Cortex of kidney (tissue), 1 donor: ENCODE measurements around the gene NKAP.
"Not testable (repeated sequence)": the region's sequence is repeated elsewhere in the genome, so short reads cannot be mapped to it uniquely, and the experiment has no call there.

ENCODE experiments used
- DNase-seq: peaks from one replicate; lab custom pipeline; 2025; lab: John Stamatoyannopoulos, UW

The NKAP gene

DNA sequence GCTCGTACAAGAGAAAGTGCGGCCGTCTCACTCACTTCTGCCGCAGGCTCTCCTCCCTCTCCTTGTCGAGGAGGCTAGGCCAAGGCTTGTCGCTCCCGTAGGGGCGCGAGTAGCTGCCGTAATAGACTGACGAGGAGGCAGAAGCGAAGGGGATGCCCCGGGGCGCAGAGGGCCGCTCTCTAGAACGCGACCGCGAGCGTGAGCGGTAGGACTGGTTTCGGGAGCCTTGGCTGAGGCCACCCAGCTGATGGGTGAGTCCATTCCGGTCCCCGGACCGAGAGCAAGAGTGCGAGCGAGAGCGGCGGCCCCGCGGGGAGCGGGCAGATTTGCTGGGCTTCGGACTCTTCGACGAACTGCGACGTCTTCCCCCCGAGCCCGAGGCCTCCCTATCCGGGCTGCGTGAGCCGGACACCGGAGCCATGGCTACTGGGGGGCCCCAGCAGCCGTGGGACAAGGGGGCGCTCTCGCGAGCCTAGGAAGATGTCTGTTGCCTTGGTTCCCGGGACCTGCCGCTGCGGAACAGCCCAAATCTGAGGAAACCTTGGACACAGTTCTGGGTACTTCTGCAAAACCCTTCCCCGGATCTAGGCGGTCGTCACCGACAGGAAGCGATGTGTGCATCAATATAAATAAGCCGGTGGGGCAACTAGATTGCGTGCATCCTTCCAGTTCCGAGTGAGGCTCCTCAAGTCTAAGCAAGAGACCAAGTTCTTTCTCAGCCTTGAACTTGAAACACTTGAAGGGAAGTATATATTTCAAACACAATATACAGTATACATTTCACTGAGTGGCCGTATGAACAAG is at the start of gene NKAP:
TSS of gene NKAP (minus strand) at position 567 of the 804 bp plus-strand sequence. CDS start at position 421, 146 bp downstream.
- DNase-seq, result peak; percentile 6

DNA sequence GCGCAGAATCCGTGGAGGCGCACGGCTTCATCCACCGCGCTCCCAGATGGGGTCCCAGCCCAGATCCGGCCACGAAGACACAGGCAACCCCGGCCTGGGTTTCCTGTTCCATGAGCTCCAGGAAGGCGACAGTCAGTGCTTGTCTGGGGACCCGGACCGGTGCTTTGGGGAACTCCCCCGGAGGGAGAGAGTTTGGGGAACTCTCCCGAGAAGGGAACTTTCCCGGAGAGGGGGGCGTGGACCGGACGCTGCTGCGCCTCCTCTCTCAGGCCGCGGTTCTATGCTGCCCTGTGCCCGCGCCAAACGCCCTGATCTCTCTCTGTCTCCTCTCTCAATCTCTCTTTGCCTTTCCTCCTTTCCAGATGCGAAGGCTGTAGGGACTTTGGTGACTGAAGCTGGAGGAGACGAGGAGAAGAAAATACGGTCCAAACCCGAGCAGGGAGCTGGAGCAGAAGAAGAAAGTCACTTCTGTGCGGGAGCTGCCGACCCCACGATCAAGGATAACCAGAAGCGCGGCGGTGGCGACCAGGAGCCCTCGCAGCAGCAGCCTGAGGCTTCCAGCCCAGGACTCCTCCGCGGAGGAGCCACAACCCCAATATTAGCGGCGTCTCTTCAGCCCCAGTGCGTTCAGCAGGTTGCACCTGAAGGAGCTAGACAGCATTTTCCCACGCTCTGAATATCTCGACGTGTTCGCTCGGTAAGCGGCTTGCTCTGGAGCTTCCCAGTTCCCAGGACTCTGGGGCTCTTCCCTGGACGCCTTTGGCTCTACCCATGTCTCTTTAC is 47.6 kb upstream of the NKAP start:
- no peak for DNase-seq

DNA sequence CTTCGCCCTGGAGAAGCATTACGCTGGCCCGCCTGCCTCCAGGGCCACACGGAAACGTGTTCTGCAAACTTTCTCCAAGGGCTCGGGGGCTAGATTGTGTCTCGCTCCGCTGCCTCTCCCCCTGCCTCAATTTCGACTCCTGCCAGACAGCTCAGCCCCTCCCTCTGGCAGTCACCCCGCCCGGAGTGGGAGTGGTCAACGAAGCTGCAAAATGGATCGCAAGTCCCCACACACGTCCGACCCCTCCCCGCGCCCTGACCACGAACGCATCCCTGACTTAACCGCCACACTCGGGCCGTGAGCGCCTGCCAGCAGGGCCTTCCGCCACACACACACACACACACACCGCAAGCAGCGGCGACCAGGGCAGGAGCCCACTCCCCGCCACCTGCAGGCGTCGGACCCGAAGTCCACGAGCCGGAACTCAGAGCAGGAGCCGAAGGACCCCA is 47.0 kb upstream of the NKAP start:
- no peak for DNase-seq

DNA sequence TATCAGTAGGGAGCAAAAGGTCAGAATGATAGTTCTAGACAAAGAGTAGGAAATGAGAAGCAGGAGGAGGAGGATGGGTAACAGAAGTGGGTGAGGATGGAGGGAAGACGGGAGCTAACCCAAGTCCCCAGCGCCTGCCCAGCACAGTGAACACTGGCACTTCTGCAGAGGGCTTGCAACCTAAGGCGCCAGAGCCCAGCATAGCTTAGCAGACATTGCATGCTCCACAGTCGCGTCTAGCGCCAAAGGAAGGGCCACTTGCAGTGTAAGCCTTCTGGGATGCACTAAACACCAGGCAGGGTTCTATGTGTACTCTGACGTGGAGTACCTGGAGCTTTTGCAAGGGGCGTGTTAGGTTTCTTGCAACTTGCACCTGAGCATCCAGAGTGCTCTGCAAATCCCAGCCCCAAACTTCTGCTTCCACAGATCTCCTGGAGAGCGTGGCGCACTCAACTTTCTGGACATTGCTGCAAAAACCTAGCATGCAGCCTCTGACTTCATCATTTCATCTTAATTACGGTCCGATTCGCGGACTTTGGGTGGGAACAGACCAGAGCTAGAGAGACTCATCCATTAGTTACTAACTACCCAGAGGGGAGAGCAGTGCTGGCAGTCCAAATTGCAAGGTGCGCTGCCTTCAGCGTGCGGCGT is 46.5 kb upstream of the NKAP start:
- no peak for DNase-seq

DNA sequence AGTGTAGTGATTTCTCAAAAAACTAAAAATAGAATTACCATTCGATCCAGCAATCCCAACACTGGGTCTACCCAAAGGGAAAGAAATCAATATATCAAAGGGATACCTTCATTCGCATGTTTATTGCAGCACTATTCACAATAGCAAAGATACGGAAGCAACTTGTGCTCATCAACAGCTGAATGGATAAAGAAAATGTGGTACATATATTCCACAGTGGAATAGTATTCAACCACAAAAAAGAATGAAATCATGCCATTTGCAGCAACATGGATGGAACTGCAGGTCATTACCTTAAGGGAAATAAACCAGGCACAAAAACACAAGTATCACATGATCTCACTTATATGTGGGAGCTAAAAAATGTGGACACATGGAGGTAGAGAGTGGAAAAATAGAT is 42.7 kb upstream of the NKAP start:
- DNase-seq, result no peak

DNA sequence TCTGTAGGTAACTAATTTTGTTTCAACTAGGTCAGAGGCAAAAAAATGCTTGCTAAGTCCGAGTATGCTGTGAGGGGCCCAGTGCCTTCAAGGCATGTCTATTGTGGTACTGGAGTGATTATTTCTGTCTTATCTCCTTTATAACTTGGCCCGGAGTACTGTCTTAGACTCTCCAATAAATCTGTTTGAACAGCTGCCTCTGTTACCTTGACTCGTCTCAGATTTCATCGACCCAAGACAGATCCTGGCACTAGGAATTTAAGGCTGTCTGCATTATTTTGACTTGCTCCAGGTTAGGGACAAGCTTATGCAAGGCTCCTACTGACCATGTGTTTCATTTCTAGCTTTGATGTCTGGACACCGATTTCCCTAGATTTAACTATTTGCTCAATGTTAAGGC is 41.1 kb upstream of the NKAP start:
- no peak for DNase-seq

DNA sequence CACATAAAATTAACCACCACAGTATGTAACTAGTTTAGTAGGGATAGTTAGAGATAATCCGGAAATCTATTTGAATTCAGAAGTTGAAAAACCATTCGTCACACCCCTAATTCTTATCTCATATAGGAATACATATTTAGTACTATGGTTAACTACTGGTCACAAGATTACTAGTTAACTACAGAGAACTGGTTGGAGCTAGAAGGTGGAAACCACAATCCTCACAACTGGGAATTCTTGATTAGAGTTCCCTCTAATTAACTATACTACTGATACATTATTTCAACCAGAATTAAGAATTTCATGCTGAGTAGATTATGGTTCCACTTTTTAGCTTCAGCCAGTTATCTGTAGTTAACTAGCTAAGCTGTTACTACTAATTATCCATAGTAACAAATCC is 39.9 kb upstream of the NKAP start:
- DNase-seq, result no peak

DNA sequence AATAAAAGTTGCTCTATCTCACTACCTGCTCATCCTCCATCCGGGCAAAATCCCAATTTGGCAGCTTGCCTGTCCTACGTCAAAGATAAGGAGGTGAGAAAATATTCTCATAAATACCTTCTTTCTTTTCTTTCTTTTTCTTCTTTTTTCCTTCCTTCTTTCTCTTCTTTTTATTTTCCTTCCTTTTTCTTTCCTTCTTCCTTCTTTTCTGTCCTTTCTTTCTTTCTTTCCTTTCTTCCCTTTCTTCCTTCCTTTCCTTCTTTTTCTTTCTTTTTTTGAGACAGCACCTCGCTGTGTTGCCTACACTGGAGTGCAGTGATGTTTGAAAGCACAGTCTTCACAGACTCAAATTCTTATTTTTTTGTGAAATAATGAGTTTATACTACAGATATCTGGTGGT is 38.6 kb upstream of the NKAP start:
- no peak for DNase-seq

DNA sequence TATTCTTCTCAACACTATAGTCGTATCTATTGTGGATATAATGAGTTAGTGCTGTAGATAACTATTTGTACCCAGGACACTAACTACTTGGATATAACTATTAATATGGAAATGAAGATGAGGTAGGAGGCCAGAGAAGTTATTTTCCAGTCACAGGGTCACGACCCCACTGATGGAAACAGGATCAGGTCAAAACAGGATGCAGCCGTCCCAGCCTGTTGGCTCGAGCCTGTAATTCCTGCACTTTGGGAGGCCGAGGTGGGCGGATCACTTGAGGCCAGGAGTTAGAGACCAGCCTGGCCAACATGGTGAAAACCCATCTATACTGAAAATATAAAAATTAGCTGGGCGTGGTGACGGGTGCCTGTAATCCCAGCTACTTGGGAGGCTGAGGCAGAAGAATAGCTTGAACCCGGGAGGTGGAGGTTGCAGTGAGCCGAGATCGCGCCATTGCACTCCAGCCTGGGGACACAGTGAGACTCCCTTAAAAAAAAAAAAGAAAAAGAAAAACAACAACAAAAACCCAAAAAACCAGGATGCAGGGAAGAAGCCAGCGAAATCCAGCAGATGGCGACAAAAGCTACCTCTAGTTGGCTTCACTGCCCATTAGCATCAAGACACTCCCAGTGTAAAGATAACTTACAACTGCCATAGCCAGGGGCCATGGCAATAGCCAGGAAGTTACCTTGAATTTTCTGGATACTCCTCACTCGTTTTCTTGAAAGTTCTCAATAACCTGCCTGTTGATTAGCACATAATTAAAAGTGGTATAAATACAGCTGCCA is 37.9 kb upstream of the NKAP start:
- DNase-seq, result no peak

DNA sequence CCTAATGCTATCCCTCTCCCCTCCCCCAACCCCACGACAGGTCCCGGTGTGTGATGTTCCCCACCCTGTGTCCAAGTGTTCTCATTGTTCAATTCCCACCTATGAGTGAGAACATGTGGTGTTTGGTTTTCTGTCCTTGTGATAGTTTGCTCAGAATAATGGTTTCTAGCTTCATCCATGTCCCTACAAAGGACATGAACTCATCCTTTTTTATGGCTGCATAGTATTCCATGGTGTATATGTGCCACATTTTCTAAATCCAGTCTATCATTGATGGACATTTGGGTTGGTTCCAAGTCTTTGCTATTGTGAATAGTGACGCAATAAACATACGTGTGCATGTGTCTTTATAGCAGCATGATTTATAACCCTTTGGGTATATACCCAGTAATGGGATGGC is 33.6 kb upstream of the NKAP start:
- DNase-seq, result not testable (repeated sequence)

DNA sequence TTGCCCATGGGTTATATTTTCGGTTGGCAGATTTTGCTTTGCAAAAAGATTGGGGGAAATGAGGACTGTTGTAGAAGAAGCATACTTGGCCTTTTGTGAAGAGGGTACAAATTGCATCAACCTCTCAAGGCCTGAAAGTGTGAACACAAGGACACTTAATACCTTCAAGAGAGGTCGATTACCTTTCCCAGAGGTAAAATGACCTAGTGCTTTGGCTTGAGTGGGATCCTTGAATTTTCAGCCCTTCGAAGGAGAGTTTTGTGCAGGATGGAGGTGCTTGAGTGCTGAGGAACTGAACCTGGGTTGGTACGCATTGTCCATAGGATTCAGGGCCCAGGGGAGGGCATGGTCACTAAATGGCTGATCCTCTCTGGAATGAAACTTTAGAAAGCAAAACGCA is 27.6 kb upstream of the NKAP start:
- no peak for DNase-seq

DNA sequence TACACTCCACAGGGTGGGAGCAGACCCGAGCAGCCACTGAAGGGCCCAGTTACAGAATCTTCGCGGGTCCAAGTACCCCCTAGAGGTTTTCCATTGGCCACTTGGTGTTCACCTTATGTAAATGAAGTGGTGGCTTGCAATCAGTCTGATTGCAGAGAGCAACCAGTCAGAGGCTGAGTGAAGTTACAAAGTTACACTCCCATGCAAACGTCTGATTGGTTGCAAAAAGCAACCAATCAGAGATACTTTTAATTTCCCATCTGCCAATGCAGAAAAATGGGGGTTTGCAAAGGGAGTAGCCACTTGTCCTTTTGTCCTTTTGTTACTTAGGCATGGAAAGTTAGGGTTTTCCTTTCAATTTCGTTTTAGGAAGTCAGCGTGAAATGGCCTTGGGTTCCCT is 27.0 kb upstream of the NKAP start:
- no peak for DNase-seq

DNA sequence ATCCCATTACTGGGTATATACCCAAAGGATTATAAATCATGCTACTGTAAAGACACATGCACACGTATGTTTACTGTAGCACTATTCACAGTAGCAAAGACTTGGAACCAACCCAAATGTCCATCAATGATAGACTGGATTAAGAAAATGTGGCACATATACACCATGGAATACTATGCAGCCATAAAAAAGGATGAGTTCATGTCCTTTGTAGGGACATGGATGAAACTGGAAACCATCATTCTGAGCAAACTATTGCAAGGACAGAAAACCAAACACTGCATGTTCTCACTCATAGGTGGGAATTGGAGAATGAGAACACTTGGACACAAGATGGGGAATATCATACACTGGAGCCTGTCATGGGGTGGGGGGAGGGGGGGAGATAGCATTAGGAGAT is 23.3 kb upstream of the NKAP start:
- not testable (repeated sequence) for DNase-seq

DNA sequence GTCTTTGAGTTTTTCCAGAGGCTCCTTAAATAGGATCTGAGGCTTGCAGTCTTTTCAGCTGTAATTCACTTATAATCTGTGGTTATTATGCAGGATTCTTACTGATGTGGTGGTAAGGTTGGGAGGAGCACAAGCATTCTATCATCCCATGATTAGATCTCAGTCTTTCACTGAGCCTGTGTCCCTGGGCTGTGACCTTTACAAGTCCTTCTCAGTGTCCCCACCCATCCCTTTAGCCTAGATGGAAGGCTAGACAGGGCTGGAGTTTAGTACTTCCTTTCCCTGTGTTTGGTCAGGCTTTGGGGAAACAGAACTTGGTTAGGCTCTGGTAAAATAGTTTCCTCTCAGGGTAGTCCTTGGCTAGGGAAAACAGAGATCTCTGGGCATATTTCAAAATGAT is 17.1 kb upstream of the NKAP start:
- no peak for DNase-seq

DNA sequence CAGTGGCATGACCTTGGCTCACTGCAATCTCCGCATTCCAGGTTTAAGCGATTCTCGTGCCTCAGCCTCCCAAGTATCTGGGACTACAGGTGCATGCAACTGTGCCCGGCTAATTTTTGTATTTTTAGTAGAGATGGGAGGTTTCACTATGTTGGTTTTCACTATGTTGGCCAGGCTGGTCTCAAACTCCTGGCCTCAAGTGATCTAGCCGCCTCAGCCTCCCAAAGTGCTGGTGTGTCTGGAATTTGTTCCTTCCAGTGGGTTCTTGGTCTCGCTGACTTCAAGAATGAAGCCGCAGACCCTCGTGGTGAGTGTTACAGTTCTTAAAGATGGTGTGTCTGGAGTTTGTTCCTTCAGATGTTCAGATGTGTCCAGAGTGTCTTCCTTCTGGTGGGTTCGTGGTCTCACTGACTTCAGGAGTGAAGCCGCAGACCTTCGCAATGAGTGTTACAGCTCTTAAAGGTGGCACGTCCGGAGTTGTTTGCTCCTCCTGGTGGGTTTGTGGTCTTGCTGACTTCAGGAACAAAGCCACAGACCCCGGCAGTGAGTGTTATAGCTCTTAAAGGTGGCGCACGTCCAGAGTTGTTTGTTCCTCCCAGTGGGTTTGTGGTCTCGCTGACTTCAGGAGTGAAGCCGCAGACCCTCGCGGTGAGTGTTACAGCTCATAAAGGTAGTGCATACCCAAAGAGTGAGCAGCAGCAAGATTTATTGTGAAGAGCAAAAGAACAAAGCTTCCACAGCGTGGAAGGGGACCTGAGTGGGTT is 12.4 kb upstream of the NKAP start:
- DNase-seq, result not testable (repeated sequence)

DNA sequence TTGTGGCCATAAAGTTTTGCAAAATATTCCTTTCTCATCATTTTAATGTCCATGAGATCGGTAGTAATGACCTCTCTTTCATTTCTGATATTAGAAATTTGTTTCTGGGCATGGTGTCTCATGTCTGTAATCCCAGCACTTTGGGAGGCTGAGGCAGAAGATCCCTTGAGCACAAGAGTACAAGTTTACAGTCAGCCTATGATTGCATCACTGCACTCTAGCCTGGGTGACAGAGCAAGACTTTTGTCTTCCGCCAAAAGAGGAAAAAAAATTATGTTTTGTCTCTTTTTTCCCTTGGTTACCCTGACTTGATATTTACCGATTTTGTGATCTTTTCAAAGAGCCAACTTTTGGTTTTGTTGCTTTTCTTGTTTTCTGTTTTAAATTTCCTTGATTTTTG is 10.8 kb upstream of the NKAP start:
- DNase-seq, result no peak

DNA sequence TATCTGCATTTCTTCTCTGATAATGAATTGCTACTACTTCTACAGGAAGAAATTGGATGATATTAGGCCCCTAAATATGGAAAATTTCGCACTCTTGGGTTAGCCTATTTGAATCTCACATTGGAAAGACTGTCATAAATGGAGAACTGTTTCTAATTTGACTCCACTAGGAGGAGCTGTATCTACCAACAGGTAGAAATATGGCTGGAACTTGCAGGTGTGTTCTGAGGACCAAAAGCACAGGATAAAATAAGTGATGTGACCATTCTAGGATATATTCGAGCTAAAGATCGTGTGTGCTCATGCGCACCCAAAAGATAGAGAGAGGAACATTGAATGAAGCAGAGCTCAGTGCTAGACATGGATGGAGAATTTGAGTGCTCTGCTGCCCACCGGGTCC is 4.8 kb upstream of the NKAP start:
- DNase-seq, result no peak

DNA sequence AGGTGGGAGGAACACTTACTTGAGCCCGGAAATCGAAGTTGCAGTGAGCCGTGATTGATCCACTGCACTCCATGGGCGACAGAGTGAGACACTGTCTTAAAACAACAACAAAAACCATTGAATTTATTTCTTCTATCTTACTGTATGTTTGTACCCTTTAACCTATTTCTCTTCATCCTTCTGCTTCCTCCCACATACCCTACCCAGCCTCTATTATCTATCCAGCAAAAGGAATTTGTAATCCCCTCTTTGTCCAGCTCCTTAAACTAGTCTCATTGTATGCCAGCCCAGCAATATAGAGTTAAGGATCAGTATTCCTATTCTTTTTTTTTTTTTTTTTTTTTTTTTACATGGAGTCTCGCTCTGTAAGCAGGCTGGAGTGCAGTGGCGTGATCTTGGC is 1.9 kb upstream of the NKAP start:
- no peak for DNase-seq

DNA sequence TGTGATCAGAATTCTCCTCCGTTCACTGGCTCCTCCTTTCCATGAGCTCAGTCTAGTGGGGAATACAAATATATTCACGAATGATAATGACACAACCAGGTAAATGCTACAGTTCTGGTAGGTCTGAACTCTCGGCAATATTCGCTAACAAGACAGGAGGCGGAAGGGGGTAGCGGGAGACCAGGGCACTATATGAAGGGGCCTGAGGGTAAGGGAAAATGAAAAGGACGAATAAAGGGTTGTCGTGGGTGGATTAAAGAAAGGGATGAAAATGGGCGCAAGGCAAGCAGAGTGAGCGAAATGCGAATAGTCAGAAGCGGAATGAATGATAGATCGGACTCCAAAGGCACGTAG is 743 bp downstream of the NKAP start:
- DNase-seq, result no peak

DNA sequence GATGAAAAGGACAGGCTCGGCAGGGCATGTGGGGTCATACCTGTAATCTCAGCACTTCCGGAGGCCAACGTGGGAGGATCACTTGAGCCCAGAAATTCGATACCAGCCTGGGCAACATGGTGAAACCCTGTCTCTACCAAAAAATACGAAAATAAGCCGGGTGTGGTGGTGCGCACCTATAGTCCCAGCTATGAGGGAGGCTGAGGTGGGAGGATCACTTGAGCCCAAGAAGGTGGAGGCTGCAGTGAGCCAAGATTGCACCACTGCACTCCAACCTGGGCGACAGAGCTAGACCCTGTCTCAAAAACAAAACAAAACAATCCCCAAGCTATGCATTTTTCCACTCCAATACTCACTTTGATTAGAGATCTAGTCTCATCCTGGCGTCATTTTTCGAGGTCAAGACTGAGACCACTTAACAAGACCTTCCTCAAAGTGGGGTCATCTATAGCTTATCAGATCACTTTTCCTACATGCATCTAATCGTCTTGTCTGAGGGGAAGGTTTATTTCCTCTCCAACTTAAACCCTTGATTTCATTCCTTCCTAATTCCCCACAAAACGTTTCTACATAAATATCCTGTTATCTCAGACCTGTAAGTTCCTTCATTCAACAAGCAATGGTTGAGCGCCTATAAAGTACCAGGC is 1.3 kb downstream of the NKAP start:
- no peak for DNase-seq

DNA sequence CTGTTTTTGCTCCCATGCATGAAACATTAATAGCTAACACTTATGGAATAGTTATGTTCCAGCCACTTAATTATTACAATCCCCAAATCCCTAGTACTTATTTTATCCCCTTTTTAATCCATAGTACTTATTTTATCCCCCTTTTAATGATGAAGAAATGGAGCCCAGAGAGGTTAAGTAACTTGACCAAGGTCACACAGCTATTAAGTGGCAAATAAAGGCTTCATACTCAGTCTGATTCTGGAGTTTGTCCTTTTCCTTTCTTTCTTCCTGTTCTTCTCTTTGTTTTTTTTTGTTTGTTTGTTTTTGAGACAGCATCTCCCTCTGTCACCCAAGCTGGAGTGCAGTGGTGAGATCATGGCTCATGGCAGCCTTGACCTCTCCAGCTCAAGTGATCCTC is 2.2 kb downstream of the NKAP start:
- DNase-seq, result no peak
